SK-N-SH treated with all-trans-retinoic acid at 6 μM for 48 hours (cell line): ENCODE measurements around the gene GALNT1.

ENCODE experiments used
- ATAC-seq: fragments of 200-7000 bp; cut with Tn5 transposase; 3 replicates; pipeline ENCODE4 v1.9.1; 2020; ENCODE audit warnings: mild to moderate bottlenecking, moderate library complexity
- ARNTL ChIP-seq: fragments of 450-650 bp; formaldehyde crosslinking; IDR thresholded peaks from 2 replicates; pipeline ENCODE4 v1.5.0; 2020; ENCODE audit warnings: low read depth, mild to moderate bottlenecking, moderate library complexity, borderline replicate concordance
- BACH2 ChIP-seq: fragments of 250-450 bp; sonication (Bioruptor Pico); IDR thresholded peaks from 2 replicates; pipeline ENCODE4 v1.9.0; 2021; ENCODE audit warnings: mild to moderate bottlenecking, borderline replicate concordance
- CSDC2 ChIP-seq: fragments of 250-450 bp; sonication (Bioruptor Pico); IDR thresholded peaks from 2 replicates; pipeline ENCODE4 v1.5.0; 2020; ENCODE audit warnings: mild to moderate bottlenecking, moderate library complexity
- CSRNP3 ChIP-seq: fragments of 250-450 bp; sonication (Bioruptor Pico); IDR thresholded peaks from 2 replicates; pipeline ENCODE4 v1.5.1; 2021; ENCODE audit warnings: mild to moderate bottlenecking, moderate library complexity
- GLIS3 ChIP-seq: fragments of 250-450 bp; sonication (Bioruptor Pico); IDR thresholded peaks from 2 replicates; pipeline ENCODE4 v1.5.0; 2020; ENCODE audit warnings: mild to moderate bottlenecking, moderate library complexity
- OSR1 ChIP-seq: fragments of 250-450 bp; sonication (Bioruptor Pico); IDR thresholded peaks from 2 replicates; pipeline ENCODE4 v1.8.0; 2022; ENCODE audit warnings: moderate library complexity, mild to moderate bottlenecking, inconsistent platforms
- PATZ1 ChIP-seq: fragments of 250-450 bp; sonication (Bioruptor Pico); IDR thresholded peaks from 2 replicates; pipeline ENCODE4 v1.8.0; 2020; ENCODE audit warnings: mild to moderate bottlenecking, moderate library complexity, borderline replicate concordance
- POU6F1 ChIP-seq: fragments of 250-450 bp; sonication (Bioruptor Pico); IDR thresholded peaks from 2 replicates; pipeline ENCODE4 v1.8.0; 2021; ENCODE audit warnings: low read depth, mild to moderate bottlenecking, moderate library complexity, borderline replicate concordance
- PPARA ChIP-seq: fragments of 250-450 bp; sonication (Bioruptor Pico); IDR thresholded peaks from 2 replicates; pipeline ENCODE4 v1.5.0; 2020; ENCODE audit warnings: mild to moderate bottlenecking, borderline replicate concordance
- RARB ChIP-seq: fragments of 250-450 bp; sonication (Bioruptor Pico); IDR thresholded peaks from 2 replicates; pipeline ENCODE4 v1.8.0; 2021; ENCODE audit warnings: mild to moderate bottlenecking, moderate library complexity
- SNAI2 ChIP-seq: fragments of 250-450 bp; sonication (Bioruptor Pico); IDR thresholded peaks from 2 replicates; pipeline ENCODE4 v1.5.0; 2020; ENCODE audit warnings: mild to moderate bottlenecking, moderate library complexity
- TCF4 ChIP-seq: fragments of 250-450 bp; sonication (Bioruptor Pico); IDR thresholded peaks from 2 replicates; pipeline ENCODE4 v1.8.0; 2021; ENCODE audit warnings: mild to moderate bottlenecking, moderate library complexity, borderline replicate concordance
- TOX ChIP-seq: fragments of 250-450 bp; sonication (Bioruptor Pico); IDR thresholded peaks from 2 replicates; pipeline ENCODE4 v1.8.0; 2021; ENCODE audit warnings: mild to moderate bottlenecking, moderate library complexity, borderline replicate concordance
- TSHZ2 ChIP-seq: fragments of 250-450 bp; sonication (Bioruptor Pico); IDR thresholded peaks from 2 replicates; pipeline ENCODE4 v1.5.0; 2020; ENCODE audit warnings: mild to moderate bottlenecking, moderate library complexity
- ZC3H10 ChIP-seq: fragments of 250-450 bp; sonication (Bioruptor Pico); IDR thresholded peaks from 2 replicates; pipeline ENCODE4 v1.5.1; 2021; ENCODE audit warnings: mild to moderate bottlenecking, moderate library complexity
- ZFP3 ChIP-seq: fragments of 250-450 bp; sonication (Bioruptor Pico); IDR thresholded peaks from 2 replicates; pipeline ENCODE4 v1.5.0; 2020; ENCODE audit warnings: mild to moderate bottlenecking, moderate library complexity
- ZFP30 ChIP-seq: fragments of 450-650 bp; formaldehyde crosslinking; IDR thresholded peaks from 2 replicates; pipeline ENCODE4 v1.5.0; 2022; ENCODE audit warnings: mild to moderate bottlenecking, moderate library complexity
- ZNF70 ChIP-seq: fragments of 450-650 bp; formaldehyde crosslinking; IDR thresholded peaks from 2 replicates; pipeline ENCODE4 v1.5.0; 2020; ENCODE audit warnings: mild to moderate bottlenecking, moderate library complexity
- ZNF8 ChIP-seq: fragments of 450-650 bp; formaldehyde crosslinking; IDR thresholded peaks from 2 replicates; pipeline ENCODE4 v1.5.0; 2020; ENCODE audit warnings: mild to moderate bottlenecking, moderate library complexity

GALNT1 gene

GRCh38 chr18:35746826-35747339 is 165.3 kb downstream of the GALNT1 start:
- no peak for ATAC-seq
- TF ChIP-seq CSRNP3 (CRISPR knock-in tag) (no peak), PATZ1 (CRISPR knock-in tag) (no peak), ZNF8 (CRISPR knock-in tag) (no peak), ZFP3 (CRISPR knock-in tag) (no peak), ZNF70 (CRISPR knock-in tag) (no peak), OSR1 (no peak), CSDC2 (no peak), PPARA (CRISPR knock-in tag) (no peak), RARB (CRISPR knock-in tag) (no peak)

GRCh38 chr18:35747894-35748472 is 166.4 kb downstream of the GALNT1 start:
- TF ChIP-seq RARB (CRISPR knock-in tag): no peak
- ATAC-seq: no peak

GRCh38 chr18:35749701-35750100 is 168.2 kb downstream of the GALNT1 start:
- no peak for ATAC-seq
- TF ChIP-seq BACH2 (no peak), ARNTL (no peak)

GRCh38 chr18:35750929-35751328 is 169.4 kb downstream of the GALNT1 start:
- TF ChIP-seq ZNF8 (CRISPR knock-in tag) (no peak), TSHZ2 (CRISPR knock-in tag) (no peak), SNAI2 (no peak), CSRNP3 (CRISPR knock-in tag) (no peak), TOX (no peak), ZFP30 (CRISPR knock-in tag) (no peak), TCF4 (CRISPR knock-in tag) (no peak), ZFP3 (CRISPR knock-in tag) (no peak), POU6F1 (no peak), CSDC2 (no peak), PATZ1 (CRISPR knock-in tag) (no peak), ZNF70 (CRISPR knock-in tag) (no peak), ARNTL (no peak), GLIS3 (CRISPR knock-in tag) (no peak), ZC3H10 (CRISPR knock-in tag) (no peak)
- ATAC-seq: no peak
